Measurements from ENCODE around the gene COL4A2. TPM values are rescaled to one million over a fixed set of nuclear protein-coding genes. Genes with fewer than 3 reads are reported as not detected.

COL4A2 gene
- polyA plus RNA-seq, 2 of the 4 experiments (the other 2 are of a cell fraction): 46.9 to 119 TPM

- H3K4me2 ChIP-seq: no peak overlapping the region
- FAIRE-seq (no peak), ATAC-seq (no peak), DNase-seq (ENCODE audit: low read depth in 1 of 2, low spot score in 1 of 2) (no peak)
- ChIA-PET POLR2A (no interaction called here), CTCF (interaction anchor here (1.0 kb wide), 1 partner anchor 17 kb away, joined by 4 read pairs; no protein-coding TSS in a partner anchor)
- H3K4me3 ChIP-seq: no peak overlapping the region
- 86% methylated on average over 15 of the region's 16 CpGs for WGBS (ENCODE audit: missing lambda C conversion rate)
- no peaks in the 10 kb centered on the region for H3K9me3 ChIP-seq
- TF ChIP-seq MYC (IDR thresholded peaks at IDR 0.05; ENCODE audit: borderline replicate concordance, low read length): no peak
- TF ChIP-seq CTCF (IDR thresholded peaks at IDR 0.05): no peak
- no peak for TF ChIP-seq JUNB (IDR thresholded peaks at IDR 0.05)
- TF ChIP-seq PBX3 (IDR thresholded peaks at IDR 0.05): no peak
- no peak for TF ChIP-seq KDM5A (IDR thresholded peaks at IDR 0.05)
- TF ChIP-seq HES2 (IDR thresholded peaks at IDR 0.05): no peak
- TF ChIP-seq MAFK (IDR thresholded peaks at IDR 0.05; ENCODE audit: partially characterized antibody): no peak
- no peak for TF ChIP-seq HEYL (CRISPR knock-in tag; IDR thresholded peaks at IDR 0.05)
- no peak for TF ChIP-seq SREBF2 (IDR thresholded peaks at IDR 0.05)
- no peak for TF ChIP-seq RARB (CRISPR knock-in tag; IDR thresholded peaks at IDR 0.05)
- no peak for TF ChIP-seq HOXA7 (CRISPR knock-in tag; IDR thresholded peaks at IDR 0.05)
- TF ChIP-seq NFE2L2 (conservative IDR thresholded peaks at IDR 0.05; ENCODE audit: low read length): no peak
- TF ChIP-seq HDAC2 (IDR thresholded peaks at IDR 0.05): no peak
- no peak for TF ChIP-seq RFX5 (IDR thresholded peaks at IDR 0.05)
- TF ChIP-seq PHF8 (IDR thresholded peaks at IDR 0.05; ENCODE audit: borderline replicate concordance, low read depth): no peak
- no peak for TF ChIP-seq JUN (IDR thresholded peaks at IDR 0.05)
- no peak for TF ChIP-seq HOXB5 (CRISPR knock-in tag; IDR thresholded peaks at IDR 0.05)
- TF ChIP-seq FOXS1 (CRISPR knock-in tag; IDR thresholded peaks at IDR 0.05): no peak
- TF ChIP-seq CHD2 (IDR thresholded peaks at IDR 0.05; ENCODE audit: low read length, partially characterized antibody): no peak
- H3K4me1 ChIP-seq: peaks cover 18% of the 10 kb centered on the region
- H3K27ac ChIP-seq: no peak overlapping the region
These were observed 131.7 kb downstream of the COL4A2 start for GRCh38 chr13:110438776-110439175.

GRCh38 chr13:110440946-110441731, 134.1 kb downstream of the COL4A2 start:
- Histone ChIP-seq H3K4me3 (no peak overlapping the region), H3K4me1 (peaks cover 19% of the 10 kb centered on the region), H3K27ac (no peak overlapping the region), H3K4me2 (no peak overlapping the region), H3K9me3 (no peaks in the 10 kb centered on the region)
- no peak for ATAC-seq
- TF ChIP-seq RFX5 (IDR thresholded peaks at IDR 0.05) (no peak), TP53 (CRISPR knock-in tag; IDR thresholded peaks at IDR 0.05) (no peak), PHF8 (IDR thresholded peaks at IDR 0.05; ENCODE audit: borderline replicate concordance, low read depth) (no peak), SREBF2 (IDR thresholded peaks at IDR 0.05) (no peak)
- POLR2A ChIA-PET: no interaction called here
- DNase-seq (ENCODE audit: low read depth in 1 of 2, low spot score in 1 of 2): no peak
- CTCF ChIA-PET: no interaction called here
- WGBS (ENCODE audit: missing lambda C conversion rate): 95% methylated on average over 17 of the region's 17 CpGs
- FAIRE-seq: no peak
